Stimulated activated CD8-positive, alpha-beta memory T cell treated with anti-CD3 and anti-CD28 coated beads, Interleukin-12 subunit alpha, Interleukin-12 subunit beta, amount 100 ng/mL, for 24 hours (primary cell): ENCODE measurements around the gene DDX41.
"Not testable (repeated sequence)": the region's sequence is repeated elsewhere in the genome, so short reads cannot be mapped to it uniquely, and the experiment has no call there.

ENCODE experiments used
- DNase-seq: peaks from one replicate; pipeline ENCODE4 v3.0.0-alpha.2; 2020; ENCODE audit errors: extremely low read depth

DDX41 gene

GRCh38 chr5:177537389-177538361 lies 20.9 kb upstream of the DDX41 start:
- no peak for DNase-seq

GRCh38 chr5:177536386-177536785 lies 19.6 kb upstream of the DDX41 start:
- no peak for DNase-seq

GRCh38 chr5:177535125-177535524 lies 18.4 kb upstream of the DDX41 start:
- DNase-seq: no peak

GRCh38 chr5:177534433-177534832 lies 17.7 kb upstream of the DDX41 start:
- not testable (repeated sequence) for DNase-seq

- no peak for DNase-seq
These were observed 14.6 kb upstream of the DDX41 start for GRCh38 chr5:177531209-177531940.

GRCh38 chr5:177530638-177531037 lies 13.9 kb upstream of the DDX41 start:
- DNase-seq: no peak

GRCh38 chr5:177529247-177530203 lies 12.8 kb upstream of the DDX41 start:
- DNase-seq: no peak

- DNase-seq: no peak
These were observed 11.9 kb upstream of the DDX41 start for GRCh38 chr5:177528631-177529030.

- no peak for DNase-seq
These were observed 10.8 kb upstream of the DDX41 start for GRCh38 chr5:177527595-177527994.

GRCh38 chr5:177526791-177527190 lies 10.0 kb upstream of the DDX41 start:
- DNase-seq: no peak

GRCh38 chr5:177526191-177526590 lies 9.4 kb upstream of the DDX41 start:
- DNase-seq: no peak

- DNase-seq: no peak
These were observed 8.3 kb upstream of the DDX41 start for GRCh38 chr5:177524941-177525655.

GRCh38 chr5:177524539-177524900 lies 7.8 kb upstream of the DDX41 start:
- no peak for DNase-seq

- no peak for DNase-seq
These were observed 7.2 kb upstream of the DDX41 start for GRCh38 chr5:177523711-177524538.

GRCh38 chr5:177520916-177521513 lies 4.3 kb upstream of the DDX41 start:
- DNase-seq: no peak

- no peak for DNase-seq
These were observed 3.5 kb upstream of the DDX41 start for GRCh38 chr5:177520271-177520670.

GRCh38 chr5:177519463-177520235 lies 2.9 kb upstream of the DDX41 start:
- DNase-seq: no peak

- no peak for DNase-seq
These were observed 1.2 kb downstream of the DDX41 start for GRCh38 chr5:177515580-177515979.

GRCh38 chr5:177514541-177514940 lies 2.2 kb downstream of the DDX41 start:
- DNase-seq: no peak
